ENCODE measurements around the gene GEMIN2.
"Not testable (repeated sequence)": the region's sequence is repeated elsewhere in the genome, so short reads cannot be mapped to it uniquely, and the experiment has no call there.

Gene GEMIN2

DNA sequence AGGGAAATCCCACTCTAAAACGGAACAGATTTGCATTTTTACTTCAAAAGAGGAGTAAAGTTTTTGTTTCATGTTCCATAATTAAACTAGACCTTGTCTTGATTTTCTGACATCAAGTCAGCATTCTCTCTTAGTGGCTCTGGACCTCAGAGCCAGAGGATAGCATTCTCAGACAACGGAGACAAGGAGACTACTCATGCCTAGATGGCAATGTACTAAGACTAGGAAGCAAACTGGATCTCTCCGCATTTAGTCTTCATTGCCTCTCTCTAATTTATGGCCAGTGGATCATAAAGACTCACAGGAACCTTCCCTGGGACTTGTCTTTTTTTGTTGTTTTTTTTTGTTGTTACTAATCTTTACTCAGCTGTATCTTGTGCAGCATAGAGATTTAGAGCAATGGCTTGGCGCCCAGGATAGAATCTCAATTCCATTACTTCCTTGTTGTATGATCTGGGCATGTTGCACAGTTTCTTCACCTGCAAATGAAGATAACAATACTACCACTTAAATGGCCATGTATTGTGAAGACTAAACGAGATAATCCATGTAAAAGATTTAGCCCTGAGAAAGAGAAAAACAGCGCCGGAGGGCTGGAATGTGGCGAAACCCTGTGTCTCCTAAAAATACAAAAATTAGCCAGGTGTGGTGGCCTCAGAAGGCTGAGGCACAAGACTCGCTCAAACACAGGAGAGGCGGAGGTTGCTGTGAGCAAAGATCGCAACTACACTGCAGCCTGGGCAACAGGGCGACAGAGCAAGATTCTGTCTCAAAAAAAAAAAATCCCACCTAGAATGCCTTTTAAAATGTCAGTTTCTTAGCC, 4.0 kb upstream of the GEMIN2 start:
- DNase-seq (ENCODE audit: low read depth in 2 of 3, low spot score in 2 of 3), result no peak

DNA sequence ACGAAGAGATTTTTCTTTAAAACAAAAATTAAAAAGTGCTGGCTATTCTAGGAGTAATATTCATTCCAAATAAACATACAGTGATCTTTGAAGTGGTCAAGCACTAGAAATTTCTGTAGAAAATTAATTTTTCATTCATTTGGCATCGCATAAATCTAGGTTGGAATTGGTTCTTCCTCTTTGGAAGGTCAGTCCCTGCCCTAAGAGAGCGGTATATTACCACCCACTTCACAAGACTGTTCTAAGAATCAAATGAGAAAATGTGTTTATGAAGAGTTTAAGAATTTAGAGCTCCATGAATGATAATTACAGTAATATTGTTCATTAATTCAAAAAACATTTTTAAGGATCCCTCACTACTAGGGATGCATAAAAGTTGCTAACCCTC, 444 bp upstream of the GEMIN2 start:
- no peak for DNase-seq (ENCODE audit: low read depth in 2 of 3, low spot score in 2 of 3)

DNA sequence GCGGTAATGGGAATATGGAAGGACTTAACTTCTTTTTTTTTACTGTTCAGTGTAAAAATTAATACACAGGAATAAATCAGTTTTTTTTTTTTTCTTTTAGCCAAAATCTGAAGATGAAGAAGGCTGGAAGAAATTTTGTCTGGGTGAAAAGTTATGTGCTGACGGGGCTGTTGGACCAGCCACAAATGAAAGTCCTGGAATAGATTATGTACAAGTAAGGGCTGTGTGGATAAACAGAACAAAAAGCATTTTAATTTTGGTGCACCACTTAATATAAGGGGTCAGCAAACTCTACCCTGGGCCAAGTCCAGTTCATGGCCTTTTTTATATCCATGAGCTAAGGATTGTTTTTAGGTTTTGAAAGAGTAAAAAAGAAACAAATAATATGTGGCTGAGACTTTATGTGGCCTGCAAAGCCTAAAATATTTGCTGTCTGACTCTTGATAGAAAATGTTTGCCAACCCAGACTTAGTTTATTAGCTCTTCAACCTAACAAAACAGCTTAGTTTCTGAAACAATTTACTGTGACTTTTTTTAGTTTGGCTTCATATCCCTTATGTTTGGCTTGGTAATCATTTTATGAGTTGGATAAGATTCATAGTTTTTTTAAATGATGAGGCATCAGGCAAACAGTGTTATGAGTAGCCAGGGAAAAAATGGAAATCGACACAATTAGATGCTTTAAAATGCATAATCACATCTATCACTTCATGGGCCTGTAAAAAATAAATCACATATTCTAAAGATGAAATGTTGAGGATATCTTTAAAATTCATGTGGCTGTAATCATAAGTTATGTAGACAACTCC, 8.4 kb downstream of the GEMIN2 start:
- DNase-seq (ENCODE audit: low read depth in 2 of 3, low spot score in 2 of 3), result no peak

DNA sequence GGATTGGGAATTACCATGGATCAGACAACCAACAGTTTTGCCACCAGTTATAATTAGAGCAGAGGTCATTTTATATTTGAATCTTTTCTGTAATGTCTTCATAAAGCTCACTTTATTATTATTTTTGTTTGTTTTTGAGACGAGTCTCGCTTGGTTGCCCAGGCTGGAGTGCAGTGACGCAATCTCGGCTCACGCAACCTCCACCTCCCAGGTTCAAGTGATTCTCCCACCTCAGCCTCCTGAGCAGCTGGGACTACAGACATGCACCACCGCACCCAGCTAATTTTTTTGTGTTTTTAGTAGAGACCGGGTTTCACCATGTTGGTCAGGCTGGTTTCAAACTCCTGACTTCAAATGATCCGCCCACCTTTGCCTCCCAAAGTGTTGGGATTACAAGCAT, 23.7 kb downstream of the GEMIN2 start:
- not testable (repeated sequence) for DNase-seq (ENCODE audit: low read depth in 2 of 3, low spot score in 2 of 3)

DNA sequence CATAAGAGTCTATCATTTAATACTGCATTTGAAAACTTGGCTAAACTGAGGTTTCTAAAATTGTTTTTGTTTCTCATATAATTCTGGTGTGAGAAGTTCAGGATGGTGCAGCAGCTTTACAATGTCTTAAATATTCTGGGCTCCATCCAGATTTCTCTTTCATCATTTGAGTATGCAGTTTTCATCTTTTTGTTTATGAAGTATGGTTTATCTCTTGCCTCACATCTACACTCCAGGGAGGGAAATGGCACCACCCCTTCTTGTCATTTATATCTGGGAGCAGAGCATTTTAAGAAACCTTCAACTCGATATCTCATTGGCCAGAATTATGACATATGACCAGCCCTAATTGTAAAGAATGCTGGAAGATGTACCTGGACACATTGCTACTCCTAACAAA, 24.3 kb downstream of the GEMIN2 start:
- DNase-seq (ENCODE audit: low read depth in 2 of 3, low spot score in 2 of 3), result no peak

DNA sequence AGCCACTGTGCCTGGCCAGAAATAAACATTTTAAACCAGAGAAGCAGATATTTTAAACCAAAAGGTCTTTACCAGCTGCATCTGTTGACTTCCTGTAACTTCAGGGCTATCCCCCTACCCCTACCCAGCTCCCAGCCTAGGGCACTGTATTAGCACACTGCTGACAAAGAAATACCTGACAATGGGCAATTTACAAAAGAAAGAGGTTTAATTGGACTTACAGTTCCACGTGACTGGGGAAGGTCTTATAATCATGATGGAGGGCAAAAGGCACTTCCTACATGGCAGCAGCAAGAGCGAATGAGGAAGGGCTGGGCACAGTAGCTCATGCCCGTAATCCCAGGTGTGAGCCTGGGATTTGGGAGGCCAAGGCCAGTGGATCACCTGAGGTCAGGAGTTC, 26.0 kb downstream of the GEMIN2 start:
- DNase-seq (ENCODE audit: low read depth in 2 of 3, low spot score in 2 of 3), result no peak

DNA sequence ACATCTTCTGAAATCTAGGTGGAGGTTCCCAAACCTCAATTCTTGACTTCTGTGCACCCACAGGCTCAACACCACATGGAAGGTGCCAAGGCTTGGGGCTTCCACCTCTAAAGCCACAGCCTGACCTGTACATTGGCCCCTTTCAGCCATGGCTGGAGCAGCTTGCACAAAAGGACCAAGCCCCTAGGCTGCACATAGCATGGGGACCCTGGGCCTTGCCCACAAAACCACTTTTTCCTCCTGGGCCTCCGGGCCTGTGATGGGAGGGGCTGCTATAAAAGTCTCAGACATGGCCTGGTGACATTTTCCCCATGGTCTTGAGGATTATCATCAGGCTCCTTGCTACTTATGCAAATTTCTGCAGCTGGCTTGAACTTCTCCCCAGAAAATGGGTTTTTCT, 27.5 kb downstream of the GEMIN2 start:
- DNase-seq (ENCODE audit: low read depth in 2 of 3, low spot score in 2 of 3), result not testable (repeated sequence)

DNA sequence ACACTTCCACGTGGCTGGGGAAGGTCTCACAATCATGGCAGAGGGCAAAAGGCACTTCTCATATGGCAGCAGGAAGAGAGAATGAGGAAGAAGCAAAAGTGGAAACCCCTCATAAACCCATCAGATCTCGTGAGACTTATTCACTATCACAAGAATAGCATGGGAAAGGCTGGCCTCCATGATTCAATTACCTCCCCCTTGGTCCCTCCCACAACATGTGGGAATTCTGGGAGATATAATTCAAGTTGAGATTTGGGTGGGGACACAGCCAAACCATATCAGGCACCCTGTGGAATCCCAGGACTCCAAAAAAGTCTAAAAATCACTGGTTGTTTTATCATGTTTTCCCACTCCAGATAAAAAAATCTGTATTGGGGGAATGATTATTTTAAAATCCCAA, 29.1 kb downstream of the GEMIN2 start:
- not testable (repeated sequence) for DNase-seq (ENCODE audit: low read depth in 2 of 3, low spot score in 2 of 3)

DNA sequence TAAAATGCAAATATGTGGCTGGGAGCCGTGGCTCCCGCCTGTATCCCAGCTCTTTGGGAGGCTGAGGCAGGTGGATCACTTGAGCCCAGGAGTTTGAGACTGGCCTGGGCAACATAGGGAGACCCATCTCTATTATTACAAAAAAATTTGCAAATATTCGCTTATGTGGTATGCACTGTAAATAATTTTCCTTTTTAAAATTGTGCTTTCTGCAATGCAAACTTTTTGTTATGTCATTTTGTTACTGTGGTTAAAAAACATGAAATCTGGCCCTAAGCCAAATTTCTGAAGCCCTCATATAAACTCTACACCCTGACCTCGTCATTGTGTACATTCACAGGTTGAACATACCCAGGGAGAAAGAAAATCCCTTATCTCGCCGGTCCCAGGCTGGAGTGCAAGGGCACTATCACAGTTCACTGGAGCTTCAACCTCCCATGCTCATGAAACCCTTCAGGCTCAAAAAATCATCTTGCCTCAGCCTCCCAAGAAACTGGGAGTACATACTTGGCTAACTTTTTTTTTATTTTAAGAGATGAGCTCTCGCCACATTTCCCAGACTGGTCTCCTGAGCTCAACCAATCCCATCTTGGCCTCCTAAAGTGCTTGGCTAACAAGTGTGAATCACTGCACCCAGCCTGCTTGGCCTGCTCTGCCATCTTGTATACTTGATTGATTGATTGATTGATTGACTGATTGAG, 31.3 kb downstream of the GEMIN2 start:
- no peak for DNase-seq (ENCODE audit: low read depth in 2 of 3, low spot score in 2 of 3)

DNA sequence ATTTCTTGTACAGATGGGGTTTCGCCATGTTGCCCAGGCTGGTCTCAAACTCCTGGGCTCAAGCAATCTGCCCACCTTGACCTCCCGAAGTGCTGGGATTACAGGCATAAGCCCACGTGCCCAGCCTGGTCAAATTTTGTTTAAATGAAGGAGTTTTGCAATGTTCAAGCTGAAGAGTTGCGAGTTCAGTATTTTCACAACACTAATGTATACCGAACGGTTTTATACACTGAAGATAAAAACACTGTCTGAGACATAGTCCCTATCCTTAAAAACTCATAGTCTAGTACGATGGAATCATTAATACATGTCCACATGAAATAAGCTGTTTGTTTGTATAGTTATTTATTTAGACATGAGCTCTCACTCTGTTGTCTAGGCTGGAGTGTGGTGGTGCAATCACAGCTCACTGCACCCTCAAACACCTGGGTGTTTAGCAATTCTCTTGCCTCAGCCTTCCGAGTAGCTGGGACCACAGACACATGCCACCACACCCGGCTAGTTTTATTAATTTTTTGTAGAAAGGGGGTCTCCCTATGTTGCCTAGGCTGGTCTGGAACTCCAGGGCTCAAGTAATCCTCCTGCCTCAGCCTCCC, 40.6 kb downstream of the GEMIN2 start:
- DNase-seq (ENCODE audit: low read depth in 2 of 3, low spot score in 2 of 3), result no peak

DNA sequence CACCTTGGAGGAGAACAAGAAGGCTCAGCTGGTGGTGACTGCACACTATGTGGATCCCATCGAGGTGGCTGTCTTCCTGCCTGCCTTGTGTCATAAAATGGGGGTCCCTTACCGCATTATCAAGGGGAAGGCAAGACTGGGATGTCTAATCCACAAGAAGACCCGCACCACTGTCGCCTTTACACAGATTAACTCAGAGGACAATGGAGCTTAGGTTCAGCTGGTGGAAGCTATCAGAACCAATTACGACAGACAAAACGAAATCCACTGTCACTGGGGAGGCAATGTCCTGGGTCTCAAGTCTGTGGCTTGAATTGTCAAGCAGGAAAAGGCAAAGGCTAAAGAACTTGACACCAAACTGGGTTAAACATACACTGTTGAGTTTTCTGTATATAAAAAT, 43.4 kb downstream of the GEMIN2 start:
- DNase-seq (ENCODE audit: low read depth in 2 of 3, low spot score in 2 of 3), result no peak

DNA sequence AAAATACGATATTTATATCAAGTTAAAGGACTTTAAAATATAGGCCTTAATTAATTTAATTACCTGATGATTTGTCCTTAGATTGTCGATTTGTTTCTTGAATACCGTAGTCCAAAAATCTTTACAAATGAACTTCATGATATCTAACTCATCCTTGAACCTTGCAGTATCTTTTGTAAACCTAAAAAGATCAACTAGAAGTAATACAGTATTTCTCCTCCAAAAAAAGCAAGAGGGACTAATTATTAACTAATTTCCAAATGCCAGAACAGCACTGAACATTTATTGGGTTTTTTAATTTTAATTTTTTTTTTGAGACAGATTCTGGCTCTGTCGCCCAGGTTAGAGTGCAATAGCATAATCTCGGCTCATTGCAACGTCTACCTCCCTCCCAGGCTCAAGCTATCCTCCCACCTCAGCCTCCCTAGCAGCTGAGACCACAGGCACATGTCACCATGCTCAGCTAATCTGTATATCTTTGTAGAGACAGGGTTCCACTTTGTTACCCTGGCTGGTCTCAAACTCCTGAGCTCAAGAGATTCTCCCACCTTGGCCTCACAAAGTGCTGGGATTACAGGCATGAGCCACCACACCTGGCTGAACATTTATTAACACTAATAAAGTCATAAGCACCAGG, 44.2 kb downstream of the GEMIN2 start:
- DNase-seq (ENCODE audit: low read depth in 2 of 3, low spot score in 2 of 3), result no peak

DNA sequence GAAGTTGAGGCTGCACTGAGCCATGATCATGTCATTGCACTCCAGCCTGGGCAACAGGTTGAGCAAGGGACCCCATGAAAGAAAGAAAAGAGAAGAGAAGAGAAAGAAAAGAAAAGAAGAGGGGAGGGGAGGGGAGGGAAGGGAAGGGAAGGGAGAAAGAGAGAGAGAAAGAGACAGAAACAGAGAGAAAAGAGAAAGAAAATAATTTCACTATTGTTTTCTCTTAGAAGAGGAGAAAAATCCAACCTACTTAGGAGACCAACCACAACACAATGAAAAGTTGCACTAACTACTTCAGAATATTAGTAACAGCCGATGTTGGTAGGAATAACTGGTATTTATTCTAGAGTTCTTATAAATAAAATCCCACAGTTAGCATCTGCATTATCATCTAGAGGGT, 46.4 kb downstream of the GEMIN2 start:
- no peak for DNase-seq (ENCODE audit: low read depth in 2 of 3, low spot score in 2 of 3)

DNA sequence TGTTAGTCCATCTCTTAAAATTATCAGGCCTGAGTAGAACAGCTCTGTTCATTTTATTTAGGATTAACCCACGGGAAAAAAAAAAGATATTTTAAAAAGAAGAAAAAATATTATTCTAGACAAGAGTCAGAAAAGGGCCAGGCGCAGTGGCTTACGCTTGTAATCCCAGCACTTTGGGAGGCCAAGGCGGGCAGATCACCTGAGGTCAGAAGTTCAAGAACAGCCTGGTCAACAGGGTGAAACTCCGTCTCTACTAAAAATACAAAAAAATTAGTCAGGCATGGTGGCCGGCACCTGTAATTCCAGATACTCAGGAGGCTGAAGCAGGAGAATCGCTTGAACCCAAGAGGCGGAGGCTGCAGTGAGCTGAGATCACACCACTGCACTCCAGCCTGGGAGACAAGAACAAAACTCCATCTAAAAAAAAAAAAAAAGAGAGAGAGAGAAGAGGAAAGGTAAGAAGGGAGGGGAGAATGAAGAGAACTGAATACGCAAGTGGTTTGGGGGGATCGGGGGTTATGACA, 53.7 kb downstream of the GEMIN2 start:
- DNase-seq (ENCODE audit: low read depth in 2 of 3, low spot score in 2 of 3), result not testable (repeated sequence)

DNA sequence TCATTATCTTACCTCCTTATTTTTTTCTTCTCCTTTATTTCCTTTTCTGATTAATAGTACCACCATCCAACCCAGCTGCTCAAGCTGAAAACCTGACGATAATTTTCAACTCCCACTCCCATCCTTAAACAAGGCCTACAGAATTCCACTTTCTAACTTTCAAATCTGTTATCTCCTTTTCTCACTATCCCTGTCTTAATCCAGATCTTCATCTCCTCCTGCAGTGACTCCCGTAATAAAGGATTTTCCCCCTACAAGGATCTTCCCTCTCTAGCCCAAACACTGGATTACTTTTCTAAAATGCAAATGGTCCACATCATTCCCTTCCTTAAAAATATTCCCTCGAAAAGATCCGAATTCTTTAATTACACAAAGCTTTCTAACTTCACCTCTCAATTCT, 54.5 kb downstream of the GEMIN2 start:
- no peak for DNase-seq (ENCODE audit: low read depth in 2 of 3, low spot score in 2 of 3)

DNA sequence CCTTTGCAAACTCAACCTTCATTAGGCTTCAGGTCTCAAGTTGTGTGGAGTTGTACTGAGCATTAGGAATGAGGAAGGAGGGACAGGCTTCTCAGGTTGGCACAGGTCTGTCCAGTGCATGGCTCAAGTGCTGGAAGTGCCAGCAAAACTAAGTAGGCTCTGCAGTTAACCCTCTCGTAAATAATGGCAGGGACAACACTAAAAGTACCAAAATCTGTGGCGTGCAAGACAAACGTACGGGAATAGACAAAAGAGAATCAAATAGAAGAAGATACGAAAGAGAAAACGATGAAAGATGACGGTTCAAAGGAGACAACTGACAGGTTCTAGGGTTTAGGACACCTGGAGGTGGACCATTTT, 55.4 kb downstream of the GEMIN2 start:
- DNase-seq (ENCODE audit: low read depth in 2 of 3, low spot score in 2 of 3), result no peak

DNA sequence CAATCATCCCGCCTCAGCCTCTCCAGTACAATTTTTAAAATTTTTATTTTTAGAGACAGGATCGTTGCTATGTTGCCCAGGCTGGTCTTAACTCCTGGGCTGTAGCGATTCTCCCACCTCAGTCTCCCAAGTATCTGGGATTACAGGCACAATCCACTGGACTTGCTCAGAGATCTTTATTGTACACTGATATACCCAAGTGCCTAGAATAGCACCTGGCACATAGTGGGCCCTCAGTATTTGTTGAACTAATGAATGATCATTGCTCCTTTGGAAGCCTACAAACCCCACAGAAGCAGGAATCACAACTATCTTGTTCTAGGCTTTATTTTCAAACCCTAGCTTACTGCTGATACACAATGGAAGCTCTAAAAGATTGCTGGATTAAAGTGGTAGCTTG, 59.1 kb downstream of the GEMIN2 start:
- no peak for DNase-seq (ENCODE audit: low read depth in 2 of 3, low spot score in 2 of 3)

DNA sequence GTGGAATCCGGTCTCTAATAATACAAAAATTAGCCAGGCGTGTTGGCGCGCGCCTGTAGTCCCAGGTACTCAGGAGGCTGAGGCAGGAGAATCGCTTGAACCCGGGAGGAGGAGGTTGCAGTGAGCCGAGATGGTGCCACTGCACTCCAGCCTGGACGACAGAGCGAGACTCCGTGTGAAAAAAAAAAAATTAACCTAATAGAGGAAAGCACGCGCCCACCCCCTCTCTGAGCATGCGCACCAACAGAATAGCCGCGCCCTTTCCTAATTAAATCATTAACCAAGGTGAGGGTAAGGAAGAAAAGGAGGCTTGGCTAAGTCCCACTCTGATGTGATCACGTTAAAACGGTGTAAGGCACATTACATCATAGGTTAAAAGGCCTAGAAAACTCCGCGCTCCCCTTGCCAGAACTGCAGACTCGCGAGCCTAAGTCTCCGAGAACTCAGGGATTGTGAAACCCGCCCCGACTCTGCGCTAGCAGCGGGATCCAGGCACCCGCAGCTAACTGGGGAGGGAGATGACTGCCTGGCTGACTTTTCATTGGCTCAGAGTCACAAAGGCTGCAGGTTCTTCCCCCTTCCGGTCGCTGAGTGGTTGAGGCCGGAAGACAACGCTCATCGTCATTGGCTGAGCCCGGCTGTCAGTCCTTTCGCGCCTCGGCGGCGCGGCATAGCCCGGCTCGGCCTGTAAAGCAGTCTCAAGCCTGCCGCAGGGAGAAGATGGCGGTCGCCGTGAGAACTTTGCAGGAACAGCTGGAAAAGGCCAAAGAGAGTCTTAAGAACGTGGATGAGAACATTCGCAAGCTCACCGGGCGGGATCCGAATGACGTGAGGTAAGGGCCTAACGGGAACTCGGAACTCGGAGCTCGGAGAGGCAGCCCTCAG, 60.7 kb downstream of the GEMIN2 start, which contains the start of gene PNN:
PNN (plus strand) TSS at position 695 of the 885 bp plus-strand sequence; CDS start at position 721, 26 bp downstream.
- peak; percentile 61 to 92 (median 81) for DNase-seq (ENCODE audit: low read depth in 2 of 3, low spot score in 2 of 3)

DNA sequence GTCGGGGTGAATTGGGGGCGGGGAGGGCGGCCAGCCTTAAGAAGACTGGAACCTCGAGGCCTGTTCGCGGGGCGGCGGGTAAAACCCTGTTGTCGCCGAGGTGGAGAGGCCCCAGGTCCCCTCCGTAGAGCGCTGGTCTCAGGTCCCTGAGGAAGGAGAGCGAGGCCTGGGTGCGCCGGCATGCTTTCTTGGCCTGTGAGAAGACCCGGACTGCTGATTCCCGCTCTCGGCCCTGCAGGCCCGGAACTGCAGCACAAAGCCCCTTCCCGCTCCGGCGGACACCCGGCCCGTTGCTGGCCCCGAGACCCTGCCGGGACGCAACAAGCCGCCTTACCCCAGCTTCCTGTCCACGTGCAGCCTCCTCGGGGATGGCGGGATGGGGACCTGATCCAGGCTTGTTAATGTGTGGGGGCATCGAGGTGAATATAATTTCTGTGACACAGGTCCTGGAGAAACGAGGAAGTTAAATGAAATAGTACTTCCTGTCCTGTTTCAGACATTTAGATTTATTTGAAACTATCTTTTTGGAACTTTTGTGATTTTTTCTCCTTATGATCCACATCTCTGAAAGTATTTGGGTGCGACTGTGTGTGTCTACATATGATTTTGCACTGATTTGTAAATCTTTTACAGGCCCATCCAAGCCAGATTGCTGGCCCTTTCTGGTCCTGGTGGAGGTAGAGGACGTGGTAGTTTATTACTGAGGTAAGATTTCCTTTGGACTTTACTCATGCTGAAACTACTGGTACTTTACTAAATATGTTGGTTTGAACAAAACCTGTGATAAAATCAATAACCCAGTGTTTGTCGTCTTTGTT, 61.5 kb downstream of the GEMIN2 start:
- DNase-seq (ENCODE audit: low read depth in 2 of 3, low spot score in 2 of 3), result peak in 2 of 3 experiments; percentile 28 to 36
